Endothelial cell of umbilical vein (primary cell): ENCODE measurements around the gene TRPC4AP. TPM values are rescaled to one million over a fixed set of nuclear protein-coding genes. Genes with fewer than 3 reads are reported as not detected.

Experiments
- BruUV-seq: library from RNA; stranded (reverse); fragments of 400-500 nt; replicated peaks from 2 replicates; lab custom pipeline; 2021; lab: Mats Ljungman, UMichigan
- CTCF ChIA-PET: fragments of 300-600, 350-600 bp; sonication (Branson Sonifier 250); formaldehyde crosslinking; loops from one replicate; lab custom pipeline; 2021; ENCODE audit warnings: antibody characterized with exemption, inconsistent platforms; lab: Charles Lee
- POLR2A ChIA-PET: fragments of 300-600, 350-600 bp; sonication (Branson Sonifier 250); formaldehyde crosslinking; loops from one replicate; lab custom pipeline; 2021; ENCODE audit warnings: antibody characterized with exemption, inconsistent platforms; lab: Charles Lee
- DNase-seq: peaks from one replicate; pipeline ENCODE4 v3.0.0-alpha.2; 2011; ENCODE audit warnings: low read depth, low spot score
- FAIRE-seq: peaks from 2 replicates; lab custom pipeline; 2011; peaks lifted over from hg19 to GRCh38; lab: Jason Lieb, UNC
- H2AFZ ChIP-seq: 2 replicates; pipeline ENCODE4 v1.6.0; 2012; ENCODE audit warnings: low read depth, low read length, control low read depth, inconsistent platforms
- H3K27ac ChIP-seq: 2 replicates; pipeline ENCODE4 v1.5.1; 2011; ENCODE audit warnings: low read depth, mild to moderate bottlenecking, control low read depth, low read length, moderate library complexity; ENCODE audit not compliant: insufficient read depth
- H3K27me3 ChIP-seq, 2 experiments: 2 replicates each; pipeline versions ENCODE4 v1.6.0 to v1.6.1; 2011; ENCODE audit warnings: low read length in 2 of 2, mixed read lengths in 1 of 2; ENCODE audit not compliant: control insufficient read depth in 2 of 2, insufficient read depth in 2 of 2
- H3K36me3 ChIP-seq, 2 experiments: 2 replicates in 1 of 2; 3 replicates in 1 of 2; pipeline ENCODE4 v1.5.1; 2011; ENCODE audit warnings: low read length in 2 of 2, mild to moderate bottlenecking in 1 of 2, moderate library complexity in 1 of 2; ENCODE audit not compliant: control insufficient read depth in 2 of 2, insufficient read depth in 2 of 2; ENCODE audit errors: extremely low read depth in 1 of 2
- H3K4me1 ChIP-seq: 3 replicates; pipeline ENCODE4 v1.5.1; 2011; ENCODE audit warnings: mild to moderate bottlenecking, low read length; ENCODE audit not compliant: control insufficient read depth, insufficient read depth; ENCODE audit errors: extremely low read depth
- H3K4me2 ChIP-seq: 2 replicates; pipeline ENCODE4 v1.6.1; 2011; ENCODE audit warnings: low read length, control low read depth, mixed read lengths; ENCODE audit not compliant: insufficient read depth
- H3K4me3 ChIP-seq, 3 experiments: fragments of 200-600 bp in 1 of 3; sonication (generic), shearing (Covaris generic) in 1 of 3; replicated peaks in 1 of 3; 2 replicates each; pipeline ENCODE4 v1.5.1; 2011 to 2016; ENCODE audit warnings: control low read depth in 3 of 3, low read length in 3 of 3, mild to moderate bottlenecking in 2 of 3, inconsistent platforms in 1 of 3, low read depth in 1 of 3, moderate library complexity in 1 of 3; ENCODE audit not compliant: insufficient read depth in 1 of 3
- H3K79me2 ChIP-seq: 2 replicates; pipeline ENCODE4 v1.6.0; 2012; ENCODE audit warnings: low read length, inconsistent platforms; ENCODE audit not compliant: control insufficient read depth, insufficient read depth
- H3K9ac ChIP-seq: replicated peaks from 2 replicates; pipeline ENCODE3; 2011; ENCODE audit warnings: low read length, control low read depth; ENCODE audit not compliant: insufficient read depth; ENCODE audit errors: extremely low read depth
- H3K9me1 ChIP-seq: replicated peaks from 3 replicates; pipeline ENCODE4 v1.6.0; 2011; ENCODE audit warnings: mild to moderate bottlenecking, low read length; ENCODE audit not compliant: control insufficient read depth, insufficient read depth; ENCODE audit errors: extremely low read depth
- H3K9me3 ChIP-seq: replicated peaks from 2 replicates; pipeline ENCODE4 v1.5.1; 2012; ENCODE audit warnings: low read length, inconsistent platforms; ENCODE audit not compliant: control insufficient read depth, insufficient read depth
- H4K20me1 ChIP-seq: replicated peaks from 2 replicates; pipeline ENCODE3; 2011; ENCODE audit warnings: mild to moderate bottlenecking, low read length; ENCODE audit not compliant: control insufficient read depth, insufficient read depth; ENCODE audit errors: extremely low read depth
- EZH2 ChIP-seq: IDR thresholded peaks from 2 replicates; pipeline ENCODE4 v1.6.1; 2012; ENCODE audit warnings: borderline replicate concordance, low read depth, mild to moderate bottlenecking, moderate library complexity, low read length, inconsistent platforms; ENCODE audit not compliant: severe bottlenecking
- FOS ChIP-seq: IDR thresholded peaks from 2 replicates; pipeline ENCODE4 v1.6.1; 2011; ENCODE audit warnings: mild to moderate bottlenecking, low read length, moderate library complexity, borderline replicate concordance; ENCODE audit not compliant: insufficient read depth
- GATA2 ChIP-seq: IDR thresholded peaks from 2 replicates; pipeline ENCODE4 v1.7.0; 2011; ENCODE audit warnings: low read depth, mild to moderate bottlenecking, moderate library complexity, mixed read lengths, low read length; ENCODE audit not compliant: insufficient read length, insufficient read depth
- JUN ChIP-seq: IDR thresholded peaks from 2 replicates; pipeline ENCODE4 v1.6.1; 2011; ENCODE audit warnings: borderline replicate concordance, low read depth; ENCODE audit not compliant: insufficient read length, insufficient read depth
- MYC ChIP-seq: IDR thresholded peaks from one replicate; pipeline ENCODE4 v1.6.1; 2011; ENCODE audit warnings: mild to moderate bottlenecking, low read depth, low read length
- POLR2A ChIP-seq: IDR thresholded peaks from 2 replicates; pipeline ENCODE4 v1.6.1; 2012; ENCODE audit warnings: low read depth, mild to moderate bottlenecking, control low read depth, low read length
- POLR2AphosphoS5 ChIP-seq: IDR thresholded peaks from 2 replicates; pipeline ENCODE4 v1.6.1; 2012; ENCODE audit warnings: low read depth, mild to moderate bottlenecking, control low read depth, low read length, moderate library complexity; ENCODE audit not compliant: insufficient read depth
- dilution Hi-C: fragments of 300-500 bp; cut with MboI; formaldehyde crosslinking; loops from one replicate; pipeline ENCODE4 v1.15.0; 2019; ENCODE audit warnings: low sequenced_read_pairs; ENCODE audit not compliant: extremely low pct_ligation_motif_present
- intact Hi-C: fragments of 100-400 bp; cut with micrococcal nuclease; formaldehyde crosslinking; loops from one replicate; pipeline ENCODE4 v1.10.0; 2022
- polyA plus RNA-seq, 4 experiments: library from polyadenylated mRNA; depleted of rRNA in 3 of 4; stranded (reverse) in 3 of 4; unstranded in 1 of 4; fragments of >200 nt; gene quantifications; 2 replicates each; pipeline versions ENCODE4 v1.2.1 to v1.2.3, GENCODE V29; 2011 to 2012; ENCODE audit warnings: missing spikeins in 1 of 4
- total RNA-seq: library from RNA; stranded (reverse); gene quantifications from 2 replicates; pipeline ENCODE4 v1.2.3, GENCODE V29; 2021
- TF ChIP-seq, protein P1 (sequence below): IDR thresholded peaks from 2 replicates; pipeline ENCODE4 v1.6.1; 2011; ENCODE audit not compliant: insufficient read depth, insufficient read length
- TF ChIP-seq, protein P2 (sequence below), 2 donors: IDR thresholded peaks; 1 replicate in 1 of 2; 2 replicates in 1 of 2; pipeline ENCODE4 v1.5.1; 2011; ENCODE audit warnings: low read length in 2 of 2, mild to moderate bottlenecking in 2 of 2, moderate library complexity in 2 of 2, control low read depth in 1 of 2, inconsistent platforms in 1 of 2, low read depth in 1 of 2; ENCODE audit not compliant: insufficient read depth in 1 of 2; ENCODE audit errors: extremely low read depth in 1 of 2

TRPC4AP gene
- total and polyA plus RNA-seq, 2 donors (not counting 3 experiments of a cell fraction or from before 2014, with no cell fraction given): 89.0 to 103 TPM

GRCh38 chr20:34979366-34980153 is 113.0 kb downstream of the TRPC4AP start:
- ChIA-PET CTCF (interaction anchor here (0.5 kb wide), 1 partner anchor 32 kb away, joined by 3 read pairs; no protein-coding TSS in a partner anchor), POLR2A (no interaction called here)
- TF ChIP-seq POLR2A (no peak), EZH2 (no peak), POLR2AphosphoS5 (no peak), MYC (no peak), JUN (no peak), GATA2 (no peak), FOS (no peak)
- TF ChIP-seq, protein P1, sequence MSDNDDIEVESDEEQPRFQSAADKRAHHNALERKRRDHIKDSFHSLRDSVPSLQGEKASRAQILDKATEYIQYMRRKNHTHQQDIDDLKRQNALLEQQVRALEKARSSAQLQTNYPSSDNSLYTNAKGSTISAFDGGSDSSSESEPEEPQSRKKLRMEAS: no peak
- TF ChIP-seq, protein P2, sequence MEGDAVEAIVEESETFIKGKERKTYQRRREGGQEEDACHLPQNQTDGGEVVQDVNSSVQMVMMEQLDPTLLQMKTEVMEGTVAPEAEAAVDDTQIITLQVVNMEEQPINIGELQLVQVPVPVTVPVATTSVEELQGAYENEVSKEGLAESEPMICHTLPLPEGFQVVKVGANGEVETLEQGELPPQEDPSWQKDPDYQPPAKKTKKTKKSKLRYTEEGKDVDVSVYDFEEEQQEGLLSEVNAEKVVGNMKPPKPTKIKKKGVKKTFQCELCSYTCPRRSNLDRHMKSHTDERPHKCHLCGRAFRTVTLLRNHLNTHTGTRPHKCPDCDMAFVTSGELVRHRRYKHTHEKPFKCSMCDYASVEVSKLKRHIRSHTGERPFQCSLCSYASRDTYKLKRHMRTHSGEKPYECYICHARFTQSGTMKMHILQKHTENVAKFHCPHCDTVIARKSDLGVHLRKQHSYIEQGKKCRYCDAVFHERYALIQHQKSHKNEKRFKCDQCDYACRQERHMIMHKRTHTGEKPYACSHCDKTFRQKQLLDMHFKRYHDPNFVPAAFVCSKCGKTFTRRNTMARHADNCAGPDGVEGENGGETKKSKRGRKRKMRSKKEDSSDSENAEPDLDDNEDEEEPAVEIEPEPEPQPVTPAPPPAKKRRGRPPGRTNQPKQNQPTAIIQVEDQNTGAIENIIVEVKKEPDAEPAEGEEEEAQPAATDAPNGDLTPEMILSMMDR (IDR thresholded peaks at IDR 0.05; ENCODE audit: extremely low read depth in 1 of 2, insufficient read depth in 1 of 2, low read depth in 1 of 2, low read length in 2 of 2): no peak
- Histone ChIP-seq H3K36me3 (no peaks in the 10 kb centered on the region), H3K27ac (no peak overlapping the region), H3K9me1 (no peaks in the 10 kb centered on the region), H2AFZ (no peak overlapping the region), H3K79me2 (no peaks in the 10 kb centered on the region), H3K9me3 (no peaks in the 10 kb centered on the region), H3K27me3 (peaks cover 5% of the 10 kb centered on the region in 2 experiments), H3K9ac (no peak overlapping the region), H3K4me1 (no peaks in the 10 kb centered on the region), H4K20me1 (no peaks in the 10 kb centered on the region), H3K4me2 (no peak overlapping the region), H3K4me3 (no peak overlapping the region)
- no TSS peak for BruUV-seq
- DNase-seq: no peak
- dilution Hi-C loops: no loop called here
- no peak for FAIRE-seq
- intact Hi-C loops: no loop called here
